GM18505 (cell line): Measurements from ENCODE around the gene NTRK2.
A peak's percentile ranks its signal among the peaks of the same experiment; 100 is the strongest.

Source experiments
- ATAC-seq: cut with Tn5 transposase; IDR thresholded peaks from one replicate; pipeline ENCODE4 v1.9.1; 2021; ENCODE audit not compliant: unreplicated experiment
- POLR2A ChIP-seq: IDR thresholded peaks from 4 replicates; pipeline ENCODE4 v1.6.1; 2011; ENCODE audit warnings: borderline replicate concordance; ENCODE audit not compliant: insufficient read depth, insufficient read length; ENCODE audit errors: extremely low read depth

The NTRK2 gene

GRCh38 chr9:84940294-84940693 lies 270.8 kb downstream of the NTRK2 start:
- ATAC-seq, result no peak
- no peak for TF ChIP-seq POLR2A

- ATAC-seq, result no peak
- TF ChIP-seq POLR2A, result no peak
These were observed 272.3 kb downstream of the NTRK2 start for GRCh38 chr9:84941792-84942191.

GRCh38 chr9:84943482-84944050 lies 274.0 kb downstream of the NTRK2 start:
- no peak for ATAC-seq
- no peak for TF ChIP-seq POLR2A

GRCh38 chr9:84945878-84946538 lies 276.5 kb downstream of the NTRK2 start:
- ATAC-seq, result no peak
- TF ChIP-seq POLR2A, result no peak

- no peak for ATAC-seq
- no peak for TF ChIP-seq POLR2A
These were observed 278.0 kb downstream of the NTRK2 start for GRCh38 chr9:84947412-84947972.

- no peak for TF ChIP-seq POLR2A
- no peak for ATAC-seq
These were observed 279.7 kb downstream of the NTRK2 start for GRCh38 chr9:84949258-84949657.

GRCh38 chr9:84949971-84950370 lies 280.4 kb downstream of the NTRK2 start:
- no peak for TF ChIP-seq POLR2A
- no peak for ATAC-seq

- ATAC-seq, result no peak
- TF ChIP-seq POLR2A, result no peak
These were observed 281.6 kb downstream of the NTRK2 start for GRCh38 chr9:84950879-84951811.

- no peak for TF ChIP-seq POLR2A
- ATAC-seq, result no peak
These were observed 283.8 kb downstream of the NTRK2 start for GRCh38 chr9:84953252-84953773.

- peak; percentile 92 for ATAC-seq
- no peak for TF ChIP-seq POLR2A
These were observed 284.5 kb downstream of the NTRK2 start for GRCh38 chr9:84953797-84954705.

GRCh38 chr9:84955155-84955554 lies 285.6 kb downstream of the NTRK2 start:
- no peak for ATAC-seq
- no peak for TF ChIP-seq POLR2A

GRCh38 chr9:84955971-84956370 lies 286.4 kb downstream of the NTRK2 start:
- TF ChIP-seq POLR2A, result no peak
- ATAC-seq, result no peak
